T-helper 22 cell (primary cell): ENCODE measurements around the gene TCF19.
"Not testable (repeated sequence)": the region's sequence is repeated elsewhere in the genome, so short reads cannot be mapped to it uniquely, and the experiment has no call there.

Experiments used
- DNase-seq: peaks from one replicate; pipeline ENCODE4 v3.0.0-alpha.2; 2020; ENCODE audit warnings: low read depth

The TCF19 gene

GRCh38 chr6:31162463-31163165 lies 4.2 kb downstream of the TCF19 start:
- DNase-seq = no peak

GRCh38 chr6:31163922-31164321 lies 5.5 kb downstream of the TCF19 start:
- DNase-seq = no peak

- not testable (repeated sequence) for DNase-seq
Measured at GRCh38 chr6:31164475-31165063, 6.2 kb downstream of the TCF19 start.

GRCh38 chr6:31165064-31165832 lies 6.9 kb downstream of the TCF19 start:
- DNase-seq = not testable (repeated sequence)

GRCh38 chr6:31165986-31166385 lies 7.6 kb downstream of the TCF19 start:
- no peak for DNase-seq

GRCh38 chr6:31168606-31169005 lies 10.2 kb downstream of the TCF19 start:
- DNase-seq = no peak

GRCh38 chr6:31169123-31169857 lies 10.9 kb downstream of the TCF19 start:
- no peak for DNase-seq

- DNase-seq = not testable (repeated sequence)
Measured at GRCh38 chr6:31169858-31170599, 11.6 kb downstream of the TCF19 start.

GRCh38 chr6:31170600-31170881 lies 12.2 kb downstream of the TCF19 start, which contains the start of gene POU5F1:
POU5F1 (minus strand) TSS chr6:31170682; CDS start chr6:31170620, 62 bp downstream.
- no peak for DNase-seq

GRCh38 chr6:31170987-31171671 lies 12.7 kb downstream of the TCF19 start:
- DNase-seq = no peak

GRCh38 chr6:31171931-31172905 lies 13.8 kb downstream of the TCF19 start:
- DNase-seq = no peak

- DNase-seq = no peak
Measured at GRCh38 chr6:31172973-31173384, 14.6 kb downstream of the TCF19 start.

- no peak for DNase-seq
Measured at GRCh38 chr6:31173406-31173805, 15.0 kb downstream of the TCF19 start.

GRCh38 chr6:31174378-31174777 lies 16.0 kb downstream of the TCF19 start:
- no peak for DNase-seq

GRCh38 chr6:31175971-31176370 lies 17.6 kb downstream of the TCF19 start:
- DNase-seq = no peak

- DNase-seq = no peak
Measured at GRCh38 chr6:31178143-31179041, 20.0 kb downstream of the TCF19 start.

GRCh38 chr6:31179042-31179386 lies 20.6 kb downstream of the TCF19 start:
- DNase-seq = no peak

- no peak for DNase-seq
Measured at GRCh38 chr6:31179896-31180295, 21.5 kb downstream of the TCF19 start.

- DNase-seq = peak; percentile 16
Measured at GRCh38 chr6:31180500-31180899, 22.1 kb downstream of the TCF19 start.
